Mesodermal cell (in vitro differentiated cells): Measurements from ENCODE around the gene FCN3.
A peak's percentile ranks its signal among the peaks of the same experiment; 100 is the strongest.

Source experiments
- H3K27ac ChIP-seq: 2 replicates; pipeline ENCODE4 v1.7.0; 2013; ENCODE audit warnings: mild to moderate bottlenecking, low read depth, low read length, moderate library complexity; ENCODE audit not compliant: severe bottlenecking
- H3K36me3 ChIP-seq: 2 replicates; pipeline ENCODE4 v1.7.1; 2013; ENCODE audit warnings: mild to moderate bottlenecking, low read length, moderate library complexity; ENCODE audit not compliant: control insufficient read depth, insufficient read depth
- H3K4me1 ChIP-seq: one replicate; pipeline ENCODE4 v1.7.1; 2013; ENCODE audit warnings: mild to moderate bottlenecking, low read length; ENCODE audit not compliant: insufficient read depth, control insufficient read depth, poor library complexity, severe bottlenecking
- H3K4me3 ChIP-seq: 2 replicates; pipeline ENCODE4 v1.7.0; 2013; ENCODE audit warnings: low read length, control low read depth, mild to moderate bottlenecking; ENCODE audit not compliant: insufficient read depth, poor library complexity, severe bottlenecking; ENCODE audit errors: extremely low read depth
- H3K9me3 ChIP-seq: 2 replicates; pipeline ENCODE4 v1.7.1; 2013; ENCODE audit warnings: mild to moderate bottlenecking, low read length, moderate library complexity; ENCODE audit not compliant: control insufficient read depth
- WGBS, 2 experiments: methylation state at CpG; one replicate each; pipeline ENCODE4 v1.1.5; 2013; ENCODE audit warnings: missing lambda C conversion rate in 2 of 2; ENCODE audit not compliant: insufficient coverage in 2 of 2; 5-methylcytosine and 5-hydroxymethylcytosine counted together

FCN3 gene

GRCh38 chr1:27335506-27336422 lies 38.9 kb downstream of the FCN3 start:
- 94% methylated on average over 13 to 14 of the region's 17 CpGs for WGBS, 2 experiments
- Histone ChIP-seq H3K36me3 (peaks cover 52% of the 10 kb centered on the region), H3K4me3 (no peak overlapping the region)

DNA sequence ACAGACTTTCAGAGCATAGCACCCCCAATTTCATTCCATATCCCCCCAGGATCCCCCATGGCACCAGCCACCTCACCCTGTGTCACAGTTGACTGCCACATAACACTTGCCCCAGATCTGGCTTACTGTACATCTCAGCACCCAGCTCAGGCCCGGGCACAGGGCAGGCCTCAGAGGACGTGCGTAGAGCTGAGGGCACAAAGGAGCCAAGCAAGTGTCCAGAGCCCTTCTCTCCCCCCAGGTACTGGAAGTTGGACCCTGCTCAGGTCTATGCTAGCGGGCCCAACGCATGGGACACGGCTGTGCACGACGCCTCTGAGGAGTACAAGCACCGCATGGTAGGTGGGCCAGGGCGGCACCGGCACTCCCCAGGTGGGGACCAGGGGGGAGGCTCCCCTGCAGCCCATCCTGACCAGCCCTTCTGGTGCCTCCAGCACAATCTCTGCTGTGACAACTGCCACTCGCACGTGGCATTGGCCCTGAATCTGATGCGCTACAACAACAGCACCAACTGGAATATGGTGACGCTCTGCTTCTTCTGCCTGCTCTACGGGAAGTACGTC lies 40.8 kb downstream of the FCN3 start:
- H3K4me3 ChIP-seq, result no peak overlapping the region
- 94 to 99% methylated on average over 16 to 17 of the region's 17 CpGs for WGBS, 2 experiments
- peaks cover 64% of the 10 kb centered on the region for H3K36me3 ChIP-seq
- no peaks in the 10 kb centered on the region for H3K9me3 ChIP-seq
- no peak overlapping the region for H3K27ac ChIP-seq
- H3K4me1 ChIP-seq, result no peaks in the 10 kb centered on the region

More at GRCh38 chr1:27335506-27336422, 38.9 kb downstream of the FCN3 start:
- Histone ChIP-seq H3K4me1 (peaks cover 10% of the 10 kb centered on the region), H3K9me3 (no peaks in the 10 kb centered on the region), H3K27ac (no peak overlapping the region)

GRCh38 chr1:27332536-27333281 lies 41.9 kb downstream of the FCN3 start:
- 72 to 87% methylated on average over 10 to 11 of the region's 11 CpGs for WGBS, 2 experiments
- no peaks in the 10 kb centered on the region for H3K9me3 ChIP-seq
- no peak overlapping the region for H3K4me3 ChIP-seq
- H3K4me1 ChIP-seq, result no peaks in the 10 kb centered on the region
- H3K27ac ChIP-seq, result no peak overlapping the region
- H3K36me3 ChIP-seq, result peaks cover 74% of the 10 kb centered on the region

DNA sequence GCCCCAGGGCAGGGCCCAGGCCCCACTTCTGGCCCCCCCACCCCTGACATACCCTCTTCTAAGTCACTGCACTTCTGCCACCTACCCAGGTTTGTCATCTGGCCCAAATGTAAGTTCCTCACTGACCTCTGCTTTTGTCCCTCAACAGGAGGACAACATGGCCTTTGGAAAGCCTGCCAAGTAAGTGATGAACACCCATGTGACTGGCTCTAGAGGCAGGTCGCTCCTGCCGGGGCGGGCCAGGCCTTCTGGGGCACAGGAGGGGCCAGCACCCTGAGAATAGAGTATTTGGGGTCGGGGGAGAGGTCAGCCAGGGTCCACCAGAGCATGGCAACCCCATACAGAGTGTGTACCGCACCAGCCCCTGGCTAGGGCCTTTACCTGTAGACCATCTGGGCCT lies 42.7 kb downstream of the FCN3 start:
- H3K36me3 ChIP-seq, result peaks cover 81% of the 10 kb centered on the region
- H3K4me3 ChIP-seq, result no peak overlapping the region
- WGBS, 2 experiments, result 96 to 100% methylated on average over 5 of the region's 5 CpGs
- H3K9me3 ChIP-seq, result no peaks in the 10 kb centered on the region
- no peak overlapping the region for H3K27ac ChIP-seq
- no peaks in the 10 kb centered on the region for H3K4me1 ChIP-seq

GRCh38 chr1:27331426-27331825 lies 43.2 kb downstream of the FCN3 start:
- no peak overlapping the region for H3K4me3 ChIP-seq
- H3K4me1 ChIP-seq, result peaks cover 5% of the 10 kb centered on the region
- no peaks in the 10 kb centered on the region for H3K9me3 ChIP-seq
- 94 to 100% methylated on average over 3 of the region's 3 CpGs for WGBS, 2 experiments
- H3K36me3 ChIP-seq, result peaks cover 81% of the 10 kb centered on the region
- no peak overlapping the region for H3K27ac ChIP-seq

DNA sequence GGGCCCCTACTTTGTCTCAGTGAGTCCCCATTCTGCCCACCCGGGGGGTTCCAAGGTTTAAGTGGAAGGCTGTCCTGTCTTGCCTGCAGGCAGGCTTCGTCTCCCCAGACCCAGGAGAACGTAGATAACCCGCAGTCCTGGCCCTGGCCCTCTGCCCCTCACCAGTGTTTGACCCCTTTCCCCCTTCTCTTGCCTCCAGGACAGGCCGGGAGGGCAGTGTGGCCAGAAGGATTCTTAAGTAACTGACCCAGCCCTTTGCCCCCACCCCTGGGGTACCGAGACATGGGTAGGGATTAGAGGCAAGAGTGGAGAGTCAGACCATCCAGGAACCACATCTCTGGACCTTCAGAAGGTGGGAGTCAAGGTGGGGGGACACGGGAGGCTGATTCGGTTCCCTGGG lies 43.8 kb downstream of the FCN3 start:
- H3K4me3 ChIP-seq, result no peak overlapping the region
- peaks cover 81% of the 10 kb centered on the region for H3K36me3 ChIP-seq
- no peaks in the 10 kb centered on the region for H3K9me3 ChIP-seq
- H3K27ac ChIP-seq, result no peak overlapping the region
- peaks cover 10% of the 10 kb centered on the region for H3K4me1 ChIP-seq
- WGBS, 2 experiments, result 97 to 98% methylated on average over 5 to 6 of the region's 8 CpGs

- Histone ChIP-seq H3K4me1 (peaks cover 17% of the 10 kb centered on the region), H3K4me3 (no peak overlapping the region), H3K36me3 (peaks cover 74% of the 10 kb centered on the region), H3K9me3 (no peaks in the 10 kb centered on the region), H3K27ac (no peak overlapping the region)
- WGBS, 2 experiments, result 95 to 97% methylated on average over 4 of the region's 5 CpGs
These were observed 46.7 kb downstream of the FCN3 start for GRCh38 chr1:27327964-27328363.

- H3K36me3 ChIP-seq, result peaks cover 52% of the 10 kb centered on the region
- no peaks in the 10 kb centered on the region for H3K9me3 ChIP-seq
- H3K4me3 ChIP-seq, result no peak overlapping the region
- peaks cover 17% of the 10 kb centered on the region for H3K4me1 ChIP-seq
- 90 to 96% methylated on average over 12 to 15 of the region's 15 CpGs for WGBS, 2 experiments
- H3K27ac ChIP-seq, result no peak overlapping the region
These were observed 49.3 kb downstream of the FCN3 start for GRCh38 chr1:27325286-27325685.

- Histone ChIP-seq H3K4me3 (peak overlapping the region; percentile 98), H3K4me1 (peaks cover 17% of the 10 kb centered on the region), H3K9me3 (no peaks in the 10 kb centered on the region), H3K36me3 (peaks cover 35% of the 10 kb centered on the region), H3K27ac (peak overlapping the region; percentile 86)
- 0% methylated on average over 2 of the region's 10 CpGs for WGBS, 2 experiments
These were observed 51.9 kb downstream of the FCN3 start for GRCh38 chr1:27322569-27323240.

- 0 to 1% methylated on average over 56 to 61 of the region's 67 CpGs for WGBS, 2 experiments
- Histone ChIP-seq H3K4me1 (peaks cover 17% of the 10 kb centered on the region), H3K4me3 (peak within 1 kb of the TSS; percentile 98), H3K36me3 (peaks cover 28% of the 10 kb centered on the region), H3K9me3 (no peaks in the 10 kb centered on the region), H3K27ac (peak within 1 kb of the TSS; percentile 86)
These were observed 52.6 kb downstream of the FCN3 start, which contains the start of gene TMEM222 for GRCh38 chr1:27321813-27322568. TMEM222 (plus strand) TSS chr1:27322163; CDS start chr1:27322198, 35 bp downstream.
